WTC11 (cell line): ENCODE measurements around the gene CAB39. TPM values are rescaled to one million over a fixed set of nuclear protein-coding genes. Genes with fewer than 3 reads are reported as not detected.

ENCODE experiments used
- ATAC-seq: fragments of 200-7000 bp; cut with Tn5 transposase; 2 replicates; pipeline ENCODE4 v1.10.0; 2021; ENCODE audit warnings: mild to moderate bottlenecking, moderate library complexity
- CTCF ChIA-PET: fragments of 300-600 bp; sonication (Branson Sonifier 250); formaldehyde crosslinking; loops from one replicate; lab custom pipeline; 2021; ENCODE audit warnings: antibody characterized with exemption; lab: Charles Lee
- POLR2A ChIA-PET: fragments of 350-600 bp; sonication (Branson Sonifier 250); formaldehyde crosslinking; loops from one replicate; lab custom pipeline; 2021; ENCODE audit warnings: antibody characterized with exemption; lab: Charles Lee
- DNase-seq: peaks from one replicate; pipeline ENCODE4 v3.0.0; 2021; ENCODE audit warnings: low spot score
- H3K27ac Mint-ChIP-seq: 2 replicates; pipeline ENCODE4 v1.8.0; 2021; ENCODE audit warnings: mixed read lengths
- H3K27me3 Mint-ChIP-seq: 2 replicates; pipeline ENCODE4 v1.8.0; 2021; ENCODE audit warnings: low read depth, mild to moderate bottlenecking, moderate library complexity, mixed read lengths
- H3K36me3 Mint-ChIP-seq: 2 replicates; pipeline ENCODE4 v1.8.0; 2021; ENCODE audit warnings: mixed read lengths
- H3K4me1 Mint-ChIP-seq: 2 replicates; pipeline ENCODE4 v1.8.0; 2022; ENCODE audit warnings: mixed read lengths
- H3K4me3 Mint-ChIP-seq: 2 replicates; pipeline ENCODE4 v1.8.0; 2021; ENCODE audit warnings: mild to moderate bottlenecking, moderate library complexity, mixed read lengths
- H3K9me3 Mint-ChIP-seq: 2 replicates; pipeline ENCODE4 v1.8.0; 2021; ENCODE audit warnings: mixed read lengths
- CBFB ChIP-seq: sonication (generic); formaldehyde crosslinking; IDR thresholded peaks from 2 replicates; pipeline ENCODE4 v1.8.1; 2022; ENCODE audit warnings: mild to moderate bottlenecking, low read depth, missing genetic modification reagents
- CREM ChIP-seq: sonication (generic); formaldehyde crosslinking; IDR thresholded peaks from 2 replicates; pipeline ENCODE4 v1.8.1; 2022; ENCODE audit warnings: mild to moderate bottlenecking, missing genetic modification reagents, moderate library complexity
- E2F5 ChIP-seq: sonication (generic); formaldehyde crosslinking; IDR thresholded peaks from 2 replicates; pipeline ENCODE4 v1.8.1; 2022; ENCODE audit warnings: mild to moderate bottlenecking, moderate library complexity, missing genetic modification reagents
- ELF4 ChIP-seq: sonication (generic); formaldehyde crosslinking; IDR thresholded peaks from 2 replicates; pipeline ENCODE4 v1.8.1; 2022; ENCODE audit warnings: low read depth, mild to moderate bottlenecking, moderate library complexity, missing genetic modification reagents
- HMGXB4 ChIP-seq: sonication (generic); formaldehyde crosslinking; IDR thresholded peaks from 2 replicates; pipeline ENCODE4 v1.8.1; 2023; ENCODE audit warnings: mild to moderate bottlenecking, moderate library complexity, missing genetic modification reagents
- MYBL2 ChIP-seq: sonication (generic); formaldehyde crosslinking; IDR thresholded peaks from 2 replicates; pipeline ENCODE4 v1.8.1; 2023; ENCODE audit warnings: mild to moderate bottlenecking, moderate library complexity, missing genetic modification reagents
- PRDM15 ChIP-seq: sonication (generic); formaldehyde crosslinking; IDR thresholded peaks from 2 replicates; pipeline ENCODE4 v1.8.0; 2022; ENCODE audit warnings: missing genetic modification reagents
- SP1 ChIP-seq: sonication (generic); formaldehyde crosslinking; conservative IDR thresholded peaks from 2 replicates; pipeline ENCODE4 v1.8.1; 2022; ENCODE audit warnings: missing genetic modification reagents
- ZNF425 ChIP-seq: fragments of 250-450 bp; sonication (Bioruptor Pico); conservative IDR thresholded peaks from 2 replicates; pipeline ENCODE4 v1.9.0; 2021; ENCODE audit warnings: mild to moderate bottlenecking
- ZNF512 ChIP-seq: sonication (generic); formaldehyde crosslinking; IDR thresholded peaks from 2 replicates; pipeline ENCODE4 v1.8.1; 2022; ENCODE audit warnings: missing genetic modification reagents, borderline replicate concordance
- total RNA-seq: library from RNA; stranded (reverse); gene quantifications from 3 replicates; pipeline ENCODE4 v1.2.3, GENCODE V29; 2021

Gene CAB39
- total RNA-seq, 1 experiment from 2014 or later: 36.9 TPM

GRCh38 chr2:230737791-230738226 lies 25.2 kb downstream of the CAB39 start (continued):
- TF ChIP-seq E2F5 (CRISPR knock-in tag) (no peak), CBFB (CRISPR knock-in tag) (no peak), SP1 (CRISPR knock-in tag) (no peak), ZNF425 (CRISPR knock-in tag) (no peak)
- TF ChIP-seq, all 79 proteins: peak for 0

- no peak for DNase-seq
- TF ChIP-seq ZNF512 (CRISPR knock-in tag) (no peak), PRDM15 (CRISPR knock-in tag) (no peak), CREM (CRISPR knock-in tag) (no peak)
- TF ChIP-seq, all 79 proteins: peak for 0
- no peak for ATAC-seq
- H3K27me3 Mint-ChIP-seq: no peaks in the 10 kb centered on the region
- peaks cover 26% of the 10 kb centered on the region for H3K4me1 Mint-ChIP-seq
- H3K4me3 Mint-ChIP-seq: no peak overlapping the region
- H3K36me3 Mint-ChIP-seq: peaks cover 4% of the 10 kb centered on the region; the same call in 1 of the 2 replicates
- ChIA-PET CTCF (interaction anchor here (1.2 kb wide), 1 partner anchor 60 kb away, joined by 4 read pairs; no protein-coding TSS in a partner anchor), POLR2A (no interaction called here)
- no peak overlapping the region; the same call in 1 of the 2 replicates for H3K27ac Mint-ChIP-seq
- no peaks in the 10 kb centered on the region for H3K9me3 Mint-ChIP-seq
These were observed 25.8 kb downstream of the CAB39 start for GRCh38 chr2:230738391-230738811.

GRCh38 chr2:230738924-230739323 lies 26.3 kb downstream of the CAB39 start:
- no peaks in the 10 kb centered on the region for H3K27me3 Mint-ChIP-seq
- peaks cover 4% of the 10 kb centered on the region; the same call in 1 of the 2 replicates for H3K36me3 Mint-ChIP-seq
- H3K9me3 Mint-ChIP-seq: no peaks in the 10 kb centered on the region
- no peak for DNase-seq
- no peak overlapping the region for H3K27ac Mint-ChIP-seq
- TF ChIP-seq ELF4 (CRISPR knock-in tag) (no peak), HMGXB4 (CRISPR knock-in tag) (no peak), MYBL2 (CRISPR knock-in tag) (no peak)
- ChIA-PET POLR2A (no interaction called here), CTCF (no interaction called here)
- H3K4me3 Mint-ChIP-seq: no peak overlapping the region
- H3K4me1 Mint-ChIP-seq: peaks cover 22% of the 10 kb centered on the region
- ATAC-seq: no peak
